ENCODE data around the gene OR13J1. TPM values are rescaled to one million over a fixed set of nuclear protein-coding genes. Genes with fewer than 3 reads are reported as not detected.

Gene OR13J1
- total and polyA plus RNA-seq, 5 donors = not detected

DNA sequence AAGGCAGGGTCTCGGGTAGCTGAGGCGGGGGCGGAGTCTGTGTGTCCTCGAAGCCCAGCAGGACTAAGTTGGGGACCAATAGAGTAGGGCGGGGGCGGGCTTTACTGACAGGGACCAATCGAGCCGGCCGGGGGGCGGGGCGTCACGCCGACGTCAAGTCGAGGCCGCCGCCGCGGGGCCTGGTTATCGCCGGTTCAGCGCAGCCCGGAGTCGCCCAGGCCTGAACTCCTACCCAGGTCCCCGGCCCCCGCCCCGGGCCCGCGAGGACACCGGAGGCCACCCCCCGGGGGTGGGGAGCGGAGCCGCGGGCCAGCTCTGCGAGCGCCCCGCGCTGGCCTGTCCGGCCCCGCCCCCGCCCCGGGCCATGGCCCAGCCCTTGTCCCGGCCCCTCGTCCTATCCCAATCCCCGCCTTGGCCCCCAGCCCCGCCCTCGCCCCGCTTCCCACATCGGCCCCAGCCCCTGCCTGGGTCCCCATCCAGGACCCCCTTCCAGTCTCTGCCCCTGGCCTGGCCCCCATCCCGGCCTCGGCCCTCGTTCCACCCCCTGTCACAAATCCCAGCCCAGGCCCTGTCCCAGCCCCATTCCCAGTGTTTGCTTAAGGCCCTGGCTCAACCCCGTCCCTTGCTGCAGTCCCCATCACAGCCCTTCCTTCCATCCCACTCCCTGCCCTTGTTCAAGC lies 41.0 kb downstream of the OR13J1 start, which contains the start of gene TMEM8B:
TMEM8B (plus strand) TSS at position 145 of the 680 bp plus-strand sequence; CDS start at position 365, 220 bp downstream.
- peak within 1 kb of the TSS; percentile 86 for H3K27ac ChIP-seq (ENCODE audit: low read length)
- H3K9me3 ChIP-seq (ENCODE audit: control insufficient read depth, low read length) = no peaks in the 10 kb centered on the region
- peaks cover 13% of the 10 kb centered on the region for H3K4me1 ChIP-seq (ENCODE audit: control insufficient read depth, insufficient read depth, low read length)
- intact Hi-C loops (cut with DNase I) = loop anchor here in 2 of 4 donors (1.0 to 10.0 kb wide), 3 partner anchors 16 to 184 kb away; partner anchors contain the start of gene NPR2 (in 1 of the 2)
- peak; percentile 97 to 100 (median 98) for DNase-seq
- H3K4me3 ChIP-seq (ENCODE audit: low read length) = peak within 1 kb of the TSS; percentile 77
- ATAC-seq = peak; percentile 92
- 1% methylated on average over 53 of the region's 53 CpGs for WGBS
- H3K27me3 ChIP-seq (ENCODE audit: control insufficient read depth, insufficient read depth) = no peaks in the 10 kb centered on the region

- ATAC-seq = no peak
- Histone ChIP-seq H3K9me3 (ENCODE audit: control insufficient read depth, low read length) (no peaks in the 10 kb centered on the region), H3K27ac (ENCODE audit: low read length) (peak within 1 kb of the TSS; percentile 86), H3K4me1 (ENCODE audit: control insufficient read depth, insufficient read depth, low read length) (peaks cover 10% of the 10 kb centered on the region), H3K27me3 (ENCODE audit: control insufficient read depth, insufficient read depth) (no peaks in the 10 kb centered on the region), H3K4me3 (ENCODE audit: low read length) (peak within 1 kb of the TSS; percentile 77)
- intact Hi-C loops (cut with DNase I) = loop anchor here in 2 of 4 donors (1.0 to 10.0 kb wide), 3 partner anchors 17 to 184 kb away; partner anchors contain the start of gene NPR2 (in 1 of the 2)
- WGBS = 1% methylated on average over 21 of the region's 21 CpGs
- DNase-seq = peak in 2 of 3 donors; percentile 42 to 80
Observed at GRCh38 chr9:35828716-35829083, 41.5 kb downstream of the OR13J1 start, which contains the start of gene FAM221B. Gene FAM221B (minus strand): TSS chr9:35828732. CDS start chr9:35826161, 2,571 bp downstream.

DNA sequence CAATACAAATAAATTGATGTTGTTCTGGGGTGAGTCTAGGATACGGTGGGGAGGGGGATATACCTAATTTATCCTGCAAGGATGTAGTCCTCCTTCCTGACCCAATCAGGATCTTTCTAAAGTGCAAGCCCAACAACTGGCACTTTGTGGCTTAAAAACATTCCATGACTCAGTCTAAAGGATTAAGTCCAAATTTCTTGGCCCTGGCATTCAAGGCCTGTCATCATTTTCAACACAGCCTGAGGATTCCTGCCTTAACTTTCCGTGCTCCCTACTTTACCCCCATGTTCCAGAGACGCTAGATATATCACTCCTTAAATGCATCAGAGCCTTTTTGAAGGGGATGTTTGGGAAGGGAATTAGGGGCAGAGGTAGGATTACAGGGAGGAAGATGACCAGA lies 42.7 kb downstream of the OR13J1 start:
- Histone ChIP-seq H3K9me3 (ENCODE audit: control insufficient read depth, low read length) (no peaks in the 10 kb centered on the region), H3K4me3 (ENCODE audit: low read length) (no peak overlapping the region), H3K27ac (ENCODE audit: low read length) (no peak overlapping the region), H3K4me1 (ENCODE audit: control insufficient read depth, insufficient read depth, low read length) (peaks cover 4% of the 10 kb centered on the region), H3K27me3 (ENCODE audit: control insufficient read depth, insufficient read depth) (no peaks in the 10 kb centered on the region)
- intact Hi-C loops (cut with DNase I) = loop anchor here in 2 of 4 donors (2.0 to 10.0 kb wide), 3 partner anchors 35 to 183 kb away; partner anchors contain the start of gene NPR2 (in 1 of the 2)
- DNase-seq (no peak), ATAC-seq (no peak)
- WGBS = 86% methylated on average over 3 of the region's 3 CpGs

- no peak overlapping the region for H3K27ac ChIP-seq (ENCODE audit: low read length)
- no peaks in the 10 kb centered on the region for H3K27me3 ChIP-seq (ENCODE audit: control insufficient read depth, insufficient read depth)
- intact Hi-C loops (cut with DNase I) = loop anchor here in 2 of 4 donors (2.0 to 10.0 kb wide), 3 partner anchors 34 to 181 kb away; partner anchors contain the start of gene NPR2 (in 1 of the 2)
- no peak for DNase-seq
- peaks cover 3% of the 10 kb centered on the region for H3K4me1 ChIP-seq (ENCODE audit: control insufficient read depth, insufficient read depth, low read length)
- H3K4me3 ChIP-seq (ENCODE audit: low read length) = no peak overlapping the region
- 23% methylated on average over 4 of the region's 4 CpGs for WGBS
- no peaks in the 10 kb centered on the region for H3K9me3 ChIP-seq (ENCODE audit: control insufficient read depth, low read length)
- ATAC-seq = peak; percentile 51 to 63
Observed at GRCh38 chr9:35826071-35826701, 44.0 kb downstream of the OR13J1 start.

DNA sequence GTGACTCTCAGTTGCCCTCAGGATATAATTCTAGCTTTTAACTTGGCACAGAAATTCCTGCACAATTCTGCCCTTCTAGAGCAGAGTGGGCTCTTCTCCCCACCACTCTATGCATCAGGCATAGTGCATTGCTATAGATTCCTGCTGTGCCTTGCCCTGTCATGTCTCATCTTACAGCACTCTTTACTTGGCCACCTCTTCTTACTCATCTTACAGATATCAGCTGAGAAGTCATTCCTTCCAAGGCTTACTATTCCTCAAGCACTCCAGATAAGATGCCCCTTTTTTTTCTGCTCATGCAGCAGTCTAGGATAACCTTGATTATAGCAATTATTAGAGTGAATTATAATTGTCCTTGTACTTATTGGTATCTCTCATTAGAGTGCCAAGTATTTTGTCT lies 47.3 kb downstream of the OR13J1 start:
- intact Hi-C loops (cut with DNase I) = loop anchor here in 1 of 4 donors (10.0 kb wide), 1 partner anchor 178 kb away; no protein-coding TSS in a partner anchor

DNA sequence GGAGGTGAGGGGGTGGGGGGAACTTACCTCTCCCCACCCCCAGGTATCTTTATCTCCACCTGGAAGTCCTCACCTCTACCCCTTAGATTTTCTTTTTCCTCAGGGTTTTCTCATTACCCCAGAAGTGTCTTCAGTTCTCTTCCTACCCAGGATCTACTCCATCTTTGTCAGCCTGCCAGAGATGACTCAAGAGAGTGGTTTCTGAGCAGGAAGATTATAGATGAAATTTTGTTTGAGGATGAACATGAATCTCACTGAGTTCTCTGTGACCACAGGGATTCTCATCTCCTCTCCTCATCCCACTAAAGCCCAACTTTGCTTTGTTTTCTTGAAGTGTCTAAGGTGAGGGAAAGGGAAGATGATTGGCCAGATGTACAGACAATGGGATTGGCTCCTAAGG lies 50.1 kb downstream of the OR13J1 start:
- DNase-seq (no peak), ATAC-seq (no peak)
- H3K4me3 ChIP-seq (ENCODE audit: low read length) = no peak overlapping the region
- no peaks in the 10 kb centered on the region for H3K27me3 ChIP-seq (ENCODE audit: control insufficient read depth, insufficient read depth)
- no peak overlapping the region for H3K27ac ChIP-seq (ENCODE audit: low read length)
- H3K4me1 ChIP-seq (ENCODE audit: control insufficient read depth, insufficient read depth, low read length) = no peaks in the 10 kb centered on the region
- no peaks in the 10 kb centered on the region for H3K9me3 ChIP-seq (ENCODE audit: control insufficient read depth, low read length)
- intact Hi-C loops (cut with DNase I) = loop anchor here in 1 of 4 donors (10.0 kb wide), 1 partner anchor 175 kb away; no protein-coding TSS in a partner anchor

More for the DNA sequence above, 47.3 kb downstream of the OR13J1 start:
- ATAC-seq (no peak), DNase-seq (no peak)
- Histone ChIP-seq H3K27ac (ENCODE audit: low read length) (no peak overlapping the region), H3K4me3 (ENCODE audit: low read length) (no peak overlapping the region), H3K9me3 (ENCODE audit: control insufficient read depth, low read length) (no peaks in the 10 kb centered on the region), H3K27me3 (ENCODE audit: control insufficient read depth, insufficient read depth) (no peaks in the 10 kb centered on the region), H3K4me1 (ENCODE audit: control insufficient read depth, insufficient read depth, low read length) (no peaks in the 10 kb centered on the region)

Other genes starting within 250 kb of the OR13J1 start
- 1 to 10 TPM in 1 of 4 donors, under 1 TPM in 1, not detected in 2; 0.26 to 1.5 TPM for gene SIT1, start 219.5 kb downstream of the OR13J1 start, total RNA-seq
- 0.14 TPM for gene SIT1, start 219.5 kb downstream of the OR13J1 start, polyA plus RNA-seq
- gene RMRP, start 212.4 kb downstream of the OR13J1 start, total RNA-seq = over 10,000 TPM; 19,654 to 22,919 (median 21,195) TPM
- 218 TPM for gene RMRP, start 212.4 kb downstream of the OR13J1 start, polyA plus RNA-seq
- 10 to 100 TPM; 54.7 to 61.6 (median 60.1) TPM for gene CCDC107, start 212.1 kb downstream of the OR13J1 start, total RNA-seq
- gene CCDC107, start 212.1 kb downstream of the OR13J1 start, polyA plus RNA-seq = 75.0 TPM
- under 1 TPM in 3 of 4 donors, not detected in 1; 0.29 to 0.50 (median 0.34) TPM for gene ARHGEF39, start 205.2 kb downstream of the OR13J1 start, total RNA-seq
- gene ARHGEF39, start 205.2 kb downstream of the OR13J1 start, polyA plus RNA-seq = 0.52 TPM
- 1 to 10 TPM in 3 of 4 donors, not detected in 1; 1.0 to 1.2 (median 1.1) TPM for gene CA9, start 196.5 kb downstream of the OR13J1 start, total RNA-seq
- gene CA9, start 196.5 kb downstream of the OR13J1 start, polyA plus RNA-seq = 1.4 TPM
- gene TPM2, start 180.5 kb downstream of the OR13J1 start, total RNA-seq = 100 to 1,000 TPM; 573 to 840 (median 738) TPM
- 2,123 TPM for gene TPM2, start 180.5 kb downstream of the OR13J1 start, polyA plus RNA-seq
- gene TLN1, start 138.2 kb downstream of the OR13J1 start, total RNA-seq = 100 to 1,000 TPM; 263 to 375 (median 298) TPM
- gene TLN1, start 138.2 kb downstream of the OR13J1 start, polyA plus RNA-seq = 171 TPM
- gene CREB3, start 137.7 kb downstream of the OR13J1 start, total RNA-seq = 10 to 100 TPM; 24.5 to 35.4 (median 25.7) TPM
- 29.6 TPM for gene CREB3, start 137.7 kb downstream of the OR13J1 start, polyA plus RNA-seq
- 100 to 1,000 TPM in 2 of 4 donors, 10 to 100 TPM in 2; 93.7 to 117 (median 102) TPM for gene GBA2, start 121.2 kb downstream of the OR13J1 start, total RNA-seq
- 70.3 TPM for gene GBA2, start 121.2 kb downstream of the OR13J1 start, polyA plus RNA-seq
- gene RGP1, start 121.1 kb downstream of the OR13J1 start, total RNA-seq = 10 to 100 TPM; 25.7 to 35.0 (median 30.4) TPM
- 17.7 TPM for gene RGP1, start 121.1 kb downstream of the OR13J1 start, polyA plus RNA-seq
- gene MSMP, start 116.1 kb downstream of the OR13J1 start, total RNA-seq = not detected
- 0.27 TPM for gene MSMP, start 116.1 kb downstream of the OR13J1 start, polyA plus RNA-seq
- 10 to 100 TPM; 21.3 to 29.9 (median 26.3) TPM for gene NPR2, start 78.8 kb downstream of the OR13J1 start, total RNA-seq
- gene NPR2, start 78.8 kb downstream of the OR13J1 start, polyA plus RNA-seq = 24.7 TPM
- 1 to 10 TPM; 2.6 to 6.0 (median 4.9) TPM for gene SPAG8, start 58.1 kb downstream of the OR13J1 start, total RNA-seq
- 5.4 TPM for gene SPAG8, start 58.1 kb downstream of the OR13J1 start, polyA plus RNA-seq
- 10 to 100 TPM; 56.7 to 60.7 (median 59.0) TPM for gene HINT2, start 55.4 kb downstream of the OR13J1 start, total RNA-seq
- gene HINT2, start 55.4 kb downstream of the OR13J1 start, polyA plus RNA-seq = 108 TPM
- not detected for gene FAM221B, start 41.7 kb downstream of the OR13J1 start, total RNA-seq
- gene FAM221B, start 41.7 kb downstream of the OR13J1 start, polyA plus RNA-seq = not detected
- gene TMEM8B, start 41.2 kb downstream of the OR13J1 start, total RNA-seq = 10 to 100 TPM; 19.5 to 21.3 (median 21.0) TPM
- gene TMEM8B, start 41.2 kb downstream of the OR13J1 start, polyA plus RNA-seq = 12.7 TPM
- 1 to 10 TPM; 2.0 to 5.9 (median 5.1) TPM for gene HRCT1, start 35.8 kb upstream of the OR13J1 start, total RNA-seq
- gene HRCT1, start 35.8 kb upstream of the OR13J1 start, polyA plus RNA-seq = 3.3 TPM
- 1 to 10 TPM; 3.7 to 8.0 (median 5.8) TPM for gene SPAAR, start 39.1 kb upstream of the OR13J1 start, total RNA-seq
- 8.7 TPM for gene SPAAR, start 39.1 kb upstream of the OR13J1 start, polyA plus RNA-seq
- not detected for gene OR2S2, start 87.8 kb upstream of the OR13J1 start, total RNA-seq
- gene OR2S2, start 87.8 kb upstream of the OR13J1 start, polyA plus RNA-seq = not detected
- gene RECK, start 166.5 kb upstream of the OR13J1 start, total RNA-seq = 10 to 100 TPM in 1 of 4 donors, 1 to 10 TPM in 3; 7.4 to 10.1 (median 8.6) TPM
- 4.3 TPM for gene RECK, start 166.5 kb upstream of the OR13J1 start, polyA plus RNA-seq